Measurements from ENCODE around the gene MAF.

GRCh38 chr16:79595931-79596450 lies 4.5 kb downstream of the MAF start:
- no peak for TF ChIP-seq CTCF (IDR thresholded peaks at IDR 0.05)
- no peak for TF ChIP-seq POLR2A (IDR thresholded peaks at IDR 0.05)
